HG02938 (cell line): ENCODE measurements around the gene ZC3H4.
A peak's percentile ranks its signal among the peaks of the same experiment; 100 is the strongest.

Source experiments
- ATAC-seq: cut with Tn5 transposase; IDR thresholded peaks from one replicate; pipeline ENCODE4 v1.9.1; 2021; ENCODE audit warnings: mild to moderate bottlenecking, moderate library complexity; ENCODE audit not compliant: unreplicated experiment

The ZC3H4 gene

DNA sequence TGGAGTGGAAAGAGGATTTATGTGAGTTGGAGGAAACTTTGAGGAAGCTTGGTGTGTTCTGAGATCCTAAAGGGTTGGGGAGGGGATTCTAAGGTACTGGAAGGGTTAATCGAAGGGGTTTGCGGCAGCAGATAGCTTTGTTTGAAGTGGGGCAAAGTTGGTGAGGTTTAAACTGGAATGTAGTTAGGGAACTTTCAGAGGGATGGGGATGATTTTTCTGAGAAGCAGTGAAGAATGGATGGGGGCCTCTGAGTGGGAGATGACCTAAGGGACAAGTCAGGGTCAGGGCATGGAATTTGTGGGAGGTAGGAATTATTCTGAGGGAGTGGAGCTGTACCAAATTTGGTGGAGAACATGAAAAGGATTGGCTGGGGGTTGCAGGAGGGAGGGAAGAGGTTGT is 21.0 kb upstream of the ZC3H4 start:
- no peak for ATAC-seq

DNA sequence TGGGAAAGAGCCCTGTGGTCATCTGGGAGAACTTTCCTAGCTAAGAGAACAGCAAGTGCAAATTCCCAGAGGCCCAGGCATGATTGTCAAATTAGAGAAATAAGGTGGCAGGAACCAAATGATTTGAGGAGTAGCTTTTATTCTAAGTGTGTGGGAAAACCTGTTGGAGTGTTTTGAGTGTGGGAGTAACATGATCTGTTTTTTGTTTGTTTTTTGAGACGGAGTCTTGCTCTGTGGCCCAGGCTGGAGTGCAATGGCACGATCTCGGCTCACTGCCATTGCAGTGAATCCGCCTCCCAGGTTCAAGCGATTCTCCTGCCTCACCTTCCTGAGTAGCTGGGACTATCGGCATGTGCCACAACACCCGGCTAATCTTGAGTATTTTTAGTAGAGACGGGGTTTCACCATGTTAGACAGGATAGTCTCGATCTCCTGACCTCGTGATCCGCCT is 19.5 kb upstream of the ZC3H4 start:
- no peak for ATAC-seq

DNA sequence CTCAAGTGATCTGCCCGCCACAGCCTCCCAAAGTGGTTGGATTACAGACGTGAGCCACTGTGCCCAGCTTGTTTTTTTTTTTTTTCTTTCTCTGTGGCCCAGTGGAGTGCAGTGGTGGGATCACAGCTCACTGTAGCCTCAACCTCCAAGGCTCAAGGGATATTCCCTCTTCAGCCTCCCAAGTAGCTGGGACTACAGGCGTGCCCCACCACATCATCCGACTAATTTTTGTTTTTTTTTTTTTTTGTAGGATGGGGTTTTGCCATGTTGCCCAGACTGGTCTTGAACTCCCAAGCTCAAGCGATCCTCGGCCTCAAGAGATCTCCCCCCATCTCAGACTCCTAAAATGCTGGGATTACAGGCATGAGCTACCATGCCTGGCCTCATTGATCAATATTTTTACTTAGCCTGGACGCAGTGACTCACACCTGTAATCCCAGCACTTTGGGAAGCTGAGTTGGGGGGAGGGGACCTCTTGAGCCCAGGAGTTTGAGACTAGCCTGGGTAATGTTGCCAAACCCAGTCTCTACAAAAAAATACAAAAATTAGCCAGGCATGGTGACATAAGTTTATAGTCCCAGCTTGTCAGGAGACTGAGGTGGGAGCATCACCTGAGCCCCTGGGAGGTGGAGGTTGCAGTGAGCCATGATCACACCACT is 18.7 kb upstream of the ZC3H4 start:
- no peak for ATAC-seq

DNA sequence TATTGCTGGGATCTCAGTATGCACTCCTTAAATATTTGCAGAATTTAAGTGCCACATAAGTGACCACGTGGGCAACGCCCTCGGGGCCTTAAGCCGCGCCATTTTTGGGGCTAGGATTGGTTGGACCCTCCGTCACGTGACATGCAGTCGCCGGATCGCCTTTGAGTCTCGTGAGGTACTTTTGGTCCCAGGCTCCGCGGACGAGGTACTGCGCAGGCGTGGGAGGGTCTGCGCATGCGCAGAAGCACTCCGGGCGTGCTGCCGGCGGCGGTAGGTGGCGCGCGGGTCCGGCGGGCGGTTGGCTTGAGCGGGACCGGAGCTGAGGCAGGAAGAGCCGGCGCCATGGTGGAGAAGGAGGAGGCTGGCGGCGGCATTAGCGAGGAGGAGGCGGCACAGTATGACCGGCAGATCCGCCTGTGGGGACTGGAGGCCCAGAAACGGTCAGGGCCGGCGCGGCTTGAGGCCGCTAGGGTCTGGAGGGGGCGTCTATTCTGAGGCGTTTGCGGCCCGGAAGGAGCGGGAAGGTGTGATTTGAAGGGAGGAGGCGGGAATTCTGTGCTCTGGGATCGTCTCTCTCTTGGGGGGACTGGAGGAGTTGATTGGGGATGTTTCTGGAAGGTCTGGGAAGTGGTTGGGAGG is 17.1 kb upstream of the ZC3H4 start, which contains the start of gene SAE1:
Gene SAE1 (plus strand): TSS at position 247 of the 639 bp plus-strand sequence. CDS start 96 bp downstream, at position 343.
- ATAC-seq, result peak; percentile 78

DNA sequence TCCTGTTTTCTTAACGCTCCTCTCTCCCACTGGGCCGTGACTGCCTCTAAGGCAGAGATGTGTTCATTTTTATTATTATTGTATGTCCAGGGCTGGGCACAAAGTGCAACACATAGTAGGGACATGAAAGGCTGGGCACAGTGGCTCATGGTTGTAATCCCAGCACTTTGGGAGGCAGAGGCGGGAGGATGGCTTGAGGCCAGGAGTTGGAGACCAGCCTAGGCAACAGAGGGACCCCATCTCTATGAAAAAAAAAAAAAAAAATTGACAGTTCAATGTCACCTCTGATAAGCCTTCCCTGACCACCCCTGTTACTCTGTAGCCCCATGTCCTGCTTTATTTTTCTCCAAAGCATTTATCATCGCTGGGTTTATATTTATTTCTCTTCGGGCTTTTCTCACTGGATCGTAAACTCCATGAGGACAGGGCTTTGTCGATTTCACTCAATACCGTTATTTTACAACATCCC is 16.6 kb upstream of the ZC3H4 start:
- no peak for ATAC-seq

DNA sequence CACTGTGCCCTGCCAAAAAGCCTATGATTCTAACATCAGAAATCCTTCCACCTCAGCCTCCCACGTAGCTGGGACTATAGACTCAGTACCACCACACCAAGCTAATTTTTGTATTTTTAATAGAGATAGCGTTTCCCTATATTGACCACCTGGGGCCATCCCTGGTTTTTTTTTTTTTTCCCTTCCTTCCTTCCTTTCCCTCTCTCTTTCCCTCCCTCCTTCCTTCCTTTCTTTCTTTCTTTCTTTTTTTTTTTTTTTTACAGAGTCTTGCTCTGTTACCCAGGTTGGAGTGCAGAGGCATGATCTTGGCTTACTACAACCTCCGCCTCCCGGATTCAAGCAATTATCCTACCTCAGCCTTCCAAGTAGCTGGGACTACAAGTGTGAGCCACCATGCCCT is 16.0 kb upstream of the ZC3H4 start:
- no peak for ATAC-seq

DNA sequence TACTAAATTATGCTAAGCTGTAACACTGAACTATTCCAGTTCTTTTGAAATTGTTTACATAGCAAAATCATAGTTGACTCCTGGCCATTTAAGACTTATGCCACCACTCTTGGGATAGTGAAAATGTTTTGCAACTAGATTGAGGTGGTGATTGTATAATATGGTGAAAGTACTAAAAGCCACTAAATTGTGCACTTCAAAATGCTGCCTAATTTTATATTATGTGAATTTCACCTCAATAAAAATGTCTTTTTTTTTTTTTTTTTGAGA is 12.0 kb upstream of the ZC3H4 start:
- no peak for ATAC-seq

DNA sequence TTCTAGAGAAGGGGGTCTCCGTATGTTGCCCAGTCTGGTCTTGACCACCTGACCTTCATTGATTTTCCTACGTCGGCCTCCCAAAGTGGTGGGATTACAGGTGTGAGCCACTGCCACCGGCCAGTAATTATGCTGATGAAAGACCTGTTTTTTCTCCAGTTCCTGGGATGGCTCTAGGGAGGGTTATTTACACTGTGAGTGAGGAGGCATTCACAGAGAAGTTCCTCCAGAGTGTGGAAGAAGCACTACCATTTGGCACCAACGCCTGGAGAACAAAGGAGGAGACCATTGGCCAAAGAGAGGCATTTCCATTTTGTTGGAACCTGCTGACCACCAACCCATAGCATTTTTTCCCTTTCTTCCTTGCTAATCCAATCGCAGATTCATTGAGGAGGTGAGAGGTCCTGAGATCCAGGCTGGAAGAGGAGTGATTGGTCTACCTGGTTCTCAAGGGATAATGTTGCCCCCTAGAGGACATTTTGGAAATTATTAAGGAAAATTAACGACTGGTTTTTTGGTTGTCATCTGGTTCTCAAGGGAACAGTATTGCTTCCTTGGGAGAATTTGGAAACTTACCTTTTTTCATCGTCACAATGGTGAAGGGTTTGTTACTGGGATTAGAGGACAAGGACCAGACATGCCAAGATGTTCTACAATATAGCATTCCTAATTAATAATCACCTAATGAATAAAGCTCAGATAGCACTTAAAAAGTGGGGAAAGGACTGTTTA is 11.5 kb upstream of the ZC3H4 start:
- ATAC-seq, result no peak

DNA sequence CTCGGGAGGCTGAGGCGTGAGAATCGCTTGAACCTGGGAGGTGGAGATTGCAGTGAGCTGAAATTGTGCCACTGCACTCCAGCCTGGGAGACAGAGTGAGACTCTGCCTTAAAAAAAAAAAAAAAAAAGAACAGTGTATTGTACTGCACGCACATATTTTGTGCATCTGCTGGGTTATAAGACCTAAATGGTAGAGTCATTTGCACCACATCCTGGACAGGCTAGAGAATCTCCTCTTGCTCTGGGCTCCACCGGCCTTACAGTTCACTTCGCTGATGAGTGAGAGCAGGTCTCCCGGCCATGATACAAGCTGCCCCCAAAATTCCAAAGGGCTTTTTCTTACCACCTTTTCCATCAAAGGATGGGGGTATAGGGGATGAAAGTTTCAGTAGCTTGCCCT is 9.8 kb upstream of the ZC3H4 start:
- no peak for ATAC-seq

DNA sequence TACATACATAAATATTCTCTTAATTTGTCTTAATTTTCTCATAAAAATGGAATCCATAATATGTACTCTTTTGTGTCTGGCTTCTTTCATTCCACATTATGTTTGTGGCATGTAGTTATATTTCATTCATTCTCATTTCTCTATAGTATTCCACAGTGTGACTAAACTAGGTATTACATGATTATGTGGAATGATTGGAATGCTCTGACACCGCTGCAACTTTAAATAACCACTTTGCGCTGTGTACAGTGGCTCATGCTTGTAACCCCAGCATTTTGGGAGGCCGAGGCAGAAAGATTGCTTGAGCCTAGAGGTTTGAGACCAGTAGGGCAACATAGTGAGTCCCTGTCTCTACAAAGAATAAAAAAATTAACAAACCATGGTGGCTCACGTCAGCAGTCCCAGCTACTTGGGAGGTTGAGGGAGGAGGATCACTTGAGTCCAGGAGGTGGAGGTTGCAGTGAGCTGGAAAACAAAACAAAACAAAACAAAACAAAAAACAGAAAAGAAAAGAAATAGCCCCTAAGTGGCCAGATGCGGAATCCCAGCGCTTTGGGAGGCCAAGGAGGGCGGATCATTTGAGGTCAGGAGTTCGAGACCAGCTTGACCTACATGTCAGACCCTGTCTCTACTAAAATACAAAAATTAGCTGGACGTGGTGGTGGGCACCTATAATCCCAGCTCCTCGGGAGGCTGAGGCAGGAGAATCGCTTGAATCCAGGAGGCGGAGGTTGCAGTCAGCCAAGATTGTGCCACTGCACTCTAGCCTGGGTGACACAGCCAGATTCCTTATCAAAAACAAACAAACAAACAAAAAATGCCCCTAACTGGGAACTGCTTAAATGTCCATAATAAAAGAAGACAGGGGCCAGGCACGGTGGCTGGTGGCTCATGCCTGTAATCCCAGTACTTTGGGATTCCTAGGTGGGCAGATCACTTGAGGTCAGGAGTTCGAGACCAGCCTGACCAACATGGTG is 9.1 kb upstream of the ZC3H4 start:
- no peak for ATAC-seq

DNA sequence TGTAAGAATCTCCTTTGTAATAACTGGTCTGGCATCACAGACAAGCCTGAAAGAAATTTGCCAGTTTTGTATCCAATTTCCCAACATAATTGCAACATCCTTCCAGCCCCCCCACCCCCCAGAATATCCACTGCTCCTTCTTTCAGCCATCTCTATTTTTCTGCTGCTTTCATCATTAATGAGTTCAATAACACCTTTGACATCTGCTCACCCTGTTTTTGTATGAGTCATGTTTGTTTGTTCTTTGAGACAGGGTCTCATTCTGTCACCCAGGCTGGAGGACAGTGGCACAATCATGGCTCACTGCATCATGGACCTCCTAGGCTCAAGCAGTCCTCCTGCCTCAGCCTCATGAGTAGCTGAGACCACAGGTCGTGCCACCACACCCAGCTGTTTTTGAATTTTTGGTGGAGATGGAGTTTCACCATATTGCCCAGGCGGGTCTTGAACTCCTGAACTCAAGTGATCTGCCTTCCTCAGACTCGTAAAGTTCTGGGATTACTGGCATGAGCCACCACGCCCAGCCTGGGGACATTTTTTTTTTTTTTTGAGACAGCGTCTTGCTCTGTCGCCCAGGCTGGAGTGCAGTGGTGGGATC is 7.0 kb upstream of the ZC3H4 start:
- ATAC-seq, result no peak

DNA sequence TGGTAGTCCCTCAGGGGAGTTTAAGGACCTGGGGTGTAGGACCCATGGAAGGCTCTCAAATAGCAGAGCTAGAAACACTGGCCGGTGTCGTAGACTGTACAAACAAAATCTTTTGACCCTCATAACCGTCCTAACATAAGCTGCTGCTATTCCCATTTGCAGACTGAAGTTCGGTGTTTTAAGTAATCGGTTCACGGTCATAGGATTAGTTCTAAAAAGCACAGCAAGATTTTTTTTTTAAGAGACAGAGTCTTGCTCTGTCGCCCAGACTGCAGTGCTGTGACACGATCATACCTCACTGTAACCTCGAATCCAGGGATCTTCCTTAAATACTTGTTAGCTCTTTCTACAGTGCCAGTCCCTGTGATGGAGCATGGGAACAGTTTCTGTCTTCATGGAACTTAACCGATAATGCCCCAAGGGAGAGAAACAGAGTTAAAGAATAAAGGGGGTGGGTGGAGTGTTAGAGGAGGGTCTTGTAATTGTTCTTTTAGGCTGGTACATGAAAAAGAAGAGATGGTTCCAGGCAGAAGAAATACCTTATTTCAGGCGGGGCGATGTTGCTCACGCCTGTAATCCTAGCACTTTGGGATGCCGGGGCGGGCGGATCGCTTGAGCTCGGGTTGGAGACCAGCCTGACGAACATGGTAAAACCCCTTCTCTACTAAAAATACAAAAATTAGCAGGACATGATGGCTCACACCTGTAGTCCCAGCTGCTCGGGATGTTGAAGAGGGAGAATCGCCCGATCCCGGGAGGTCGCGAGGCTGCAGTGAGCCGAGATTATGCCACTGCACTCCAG is 475 bp upstream of the ZC3H4 start:
- no peak for ATAC-seq

DNA sequence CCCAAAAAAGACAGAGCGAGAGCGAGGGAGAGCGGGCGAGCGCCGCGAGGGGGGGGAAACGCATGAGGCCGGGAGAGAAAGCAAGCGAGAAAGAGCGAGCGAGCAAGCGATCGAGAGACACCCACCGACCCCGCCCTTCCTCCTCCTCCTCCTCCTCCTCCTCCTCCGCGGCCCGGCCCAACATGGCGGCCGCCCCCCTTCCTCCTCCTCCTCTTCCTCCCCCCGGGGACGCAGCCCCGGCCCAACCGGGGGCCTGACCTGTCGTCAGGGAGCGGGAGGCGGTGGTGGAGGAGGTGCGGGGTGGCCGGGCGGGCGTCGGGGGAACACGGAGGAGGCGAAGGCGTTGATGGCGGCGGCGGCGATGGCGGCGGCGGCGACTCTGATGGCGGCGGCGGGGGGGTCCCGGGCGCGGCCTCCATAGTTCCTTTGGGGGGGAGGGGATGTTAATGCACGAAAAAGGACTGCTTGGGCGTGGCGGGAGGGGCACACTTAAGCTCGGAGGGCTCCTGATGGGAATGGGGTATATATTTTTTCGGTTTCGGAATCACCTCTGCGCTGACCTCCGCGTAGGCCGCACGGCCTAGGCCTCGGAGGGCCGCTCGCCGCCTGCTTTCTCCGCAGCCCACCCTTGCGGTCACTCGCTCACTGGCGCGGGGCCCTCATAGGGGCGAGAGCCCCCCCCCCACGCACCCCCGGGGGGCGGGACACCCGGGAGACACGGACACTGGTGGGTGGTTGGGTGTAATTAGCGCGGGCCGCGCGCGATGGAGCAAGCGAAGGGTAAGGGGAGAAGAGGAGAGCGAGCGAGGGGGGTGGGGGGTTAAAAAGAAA is 1.2 kb downstream of the ZC3H4 start:
- peak; percentile 17 for ATAC-seq

DNA sequence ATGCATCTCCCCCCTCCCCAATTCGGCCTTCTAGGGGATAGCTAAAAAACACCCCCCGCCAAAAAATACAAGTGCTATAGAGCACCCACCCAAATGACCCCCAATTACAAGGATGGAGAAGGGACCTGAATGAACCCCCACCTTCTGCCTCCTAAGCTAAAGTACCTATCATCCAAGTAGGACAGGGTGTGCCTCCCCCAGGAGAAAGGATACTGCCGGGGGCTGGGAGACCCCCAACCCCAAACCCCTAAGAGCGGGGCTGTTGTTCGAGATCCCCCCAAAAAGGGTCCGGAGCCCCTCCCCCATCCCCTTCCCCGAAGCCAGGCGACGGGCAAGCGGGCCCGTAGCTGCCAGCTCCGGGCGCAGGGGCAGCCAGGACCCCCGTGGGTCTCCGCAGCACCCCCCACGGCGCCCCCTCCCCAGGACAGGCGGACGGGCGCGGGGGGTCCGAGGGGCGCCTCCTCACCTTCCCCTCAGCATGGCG is 1.9 kb downstream of the ZC3H4 start:
- no peak for ATAC-seq

DNA sequence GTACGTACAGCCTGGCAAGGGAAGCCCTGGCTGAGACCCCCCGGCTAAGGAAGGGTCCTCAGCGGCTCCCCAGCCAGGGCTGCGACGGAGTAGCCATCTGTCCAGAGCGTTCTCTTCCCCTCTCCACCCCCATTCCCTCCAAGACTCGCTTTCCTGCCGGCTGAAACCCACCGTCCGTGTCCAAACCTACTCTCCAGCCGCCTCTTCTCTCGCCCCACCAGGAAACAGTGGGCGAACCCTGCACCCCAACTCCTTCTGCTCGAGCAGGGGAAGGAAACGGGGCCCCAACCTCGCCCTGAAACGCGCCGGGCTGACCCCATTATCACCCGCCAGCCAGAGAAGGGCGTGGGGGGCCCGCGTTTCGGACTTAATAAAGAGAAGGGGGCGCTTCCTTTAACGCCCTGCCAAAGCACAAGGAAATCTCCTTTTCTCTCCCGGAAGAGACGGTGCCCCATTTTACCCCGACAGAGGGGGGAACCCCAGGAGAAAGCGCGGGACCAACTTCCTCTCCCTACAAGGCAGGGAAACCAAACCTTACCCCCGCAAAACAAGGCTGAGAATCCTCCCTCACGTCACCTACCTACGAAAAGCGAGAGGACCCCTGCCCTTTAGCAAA is 2.5 kb downstream of the ZC3H4 start:
- no peak for ATAC-seq

DNA sequence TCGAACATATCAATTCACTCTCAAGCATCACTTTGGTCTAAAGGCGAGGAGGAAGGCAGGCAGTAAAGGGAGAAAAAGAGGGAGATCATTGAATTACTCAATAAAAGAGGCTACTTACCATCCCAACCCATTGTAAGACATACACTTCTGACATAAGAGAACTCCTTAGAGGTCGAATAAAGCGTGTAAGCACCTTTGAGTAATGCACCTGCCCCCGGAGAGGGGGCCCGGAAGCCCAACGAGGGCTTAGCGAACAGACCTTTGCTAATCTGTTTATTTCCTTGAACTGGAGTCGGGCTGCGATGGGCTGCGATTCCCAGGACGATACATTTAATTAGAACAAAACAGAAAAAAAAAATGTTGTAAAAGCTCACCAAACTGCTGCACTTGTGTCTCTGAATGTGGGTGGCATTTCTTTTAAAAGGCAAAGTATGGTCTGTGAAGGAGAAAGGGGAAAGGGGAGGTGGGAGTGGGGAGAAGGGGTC is 3.0 kb downstream of the ZC3H4 start:
- ATAC-seq, result no peak

DNA sequence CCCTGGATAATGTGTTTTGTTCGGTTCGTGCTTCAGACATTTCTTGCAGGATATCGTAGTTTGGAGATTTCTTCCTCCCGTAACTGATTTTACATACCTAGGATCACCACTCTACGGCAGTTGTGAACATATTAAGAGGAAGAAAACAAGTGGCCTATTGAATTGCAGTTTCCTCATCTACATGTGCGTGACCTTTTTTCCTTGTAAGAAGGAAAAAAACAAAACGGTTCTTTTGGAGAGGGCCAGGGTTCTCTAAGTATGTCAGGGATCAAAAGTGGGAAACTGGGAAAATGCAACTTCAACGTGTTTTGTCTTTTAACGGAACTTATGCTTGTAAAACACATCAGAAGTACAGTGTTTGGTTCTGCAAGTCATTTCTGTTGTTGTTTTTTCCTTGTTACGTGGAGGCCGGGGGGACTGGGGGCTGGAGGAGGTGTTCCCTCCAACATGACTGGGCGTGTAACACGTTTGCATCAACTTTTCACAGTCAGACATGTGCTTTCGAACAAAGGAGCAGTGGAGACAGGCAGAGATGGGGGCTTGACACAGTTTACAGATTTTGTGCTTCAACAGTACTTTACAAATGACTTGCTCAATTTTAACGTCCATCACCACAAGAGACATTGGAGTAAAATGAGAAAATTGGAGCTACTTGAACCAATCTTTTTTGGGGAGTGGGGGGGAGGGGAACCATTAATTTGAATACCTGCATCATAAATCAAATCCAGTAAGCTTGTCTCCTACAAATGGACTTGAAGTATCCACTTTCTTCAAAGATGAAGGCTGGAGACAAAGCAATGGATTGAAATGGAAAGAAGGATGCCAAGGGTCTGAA is 3.8 kb downstream of the ZC3H4 start:
- ATAC-seq, result no peak
